Right lobe of liver (tissue), 4 donors: ENCODE results near the gene RFFL.

Source experiments
- CTCF ChIP-seq, 4 donors: fragments of 200-600 bp in 3 of 4; fragments of 450-650 bp in 1 of 4; IDR thresholded peaks; one replicate each; pipeline versions ENCODE4 v1.5.1 to v1.8.0; 2016 to 2022; ENCODE audit warnings: antibody characterized with exemption in 4 of 4, mild to moderate bottlenecking in 2 of 4
- POLR2A ChIP-seq: fragments of 450-650 bp; IDR thresholded peaks from one replicate; pipeline ENCODE4 v1.6.1; 2017; ENCODE audit warnings: antibody characterized with exemption, mild to moderate bottlenecking
- donor health status: DM: no; HTN: no; CAD: no.
- donor health status: DM: no; HTN: no; CAD: no.
- donor health status: DM: no; HTN: yes; CAD: no.

- no peak for TF ChIP-seq POLR2A
- TF ChIP-seq CTCF (IDR thresholded peaks at IDR 0.05) = no peak
These were observed 10.6 kb upstream of the RFFL start for GRCh38 chr17:35073991-35074627.
